COLO668 (cell line): ENCODE results near the gene COLQ.
A peak's percentile ranks its signal among the peaks of the same experiment; 100 is the strongest.

ENCODE experiments used
- DNase-seq: peaks from one replicate; lab custom pipeline; 2025; ENCODE audit not compliant: unreplicated experiment; lab: John Stamatoyannopoulos, UW

Gene COLQ

GRCh38 chr3:15520804-15521572 lies 518 bp downstream of the COLQ start:
- no peak for DNase-seq

GRCh38 chr3:15520185-15520584 lies 1.3 kb downstream of the COLQ start:
- no peak for DNase-seq

GRCh38 chr3:15519096-15519495 lies 2.4 kb downstream of the COLQ start:
- no peak for DNase-seq

GRCh38 chr3:15514663-15515340 lies 6.7 kb downstream of the COLQ start:
- no peak for DNase-seq

GRCh38 chr3:15513810-15514662 lies 7.5 kb downstream of the COLQ start:
- DNase-seq = no peak

GRCh38 chr3:15513116-15513515 lies 8.4 kb downstream of the COLQ start:
- DNase-seq = no peak

GRCh38 chr3:15512166-15512565 lies 9.3 kb downstream of the COLQ start:
- DNase-seq = peak; percentile 68

GRCh38 chr3:15511156-15511555 lies 10.3 kb downstream of the COLQ start:
- no peak for DNase-seq

- DNase-seq = no peak
These were observed 11.0 kb downstream of the COLQ start for GRCh38 chr3:15510493-15510892.

- no peak for DNase-seq
These were observed 14.9 kb downstream of the COLQ start for GRCh38 chr3:15506571-15506970.

GRCh38 chr3:15505479-15506165 lies 15.9 kb downstream of the COLQ start:
- DNase-seq = no peak

- DNase-seq = no peak
These were observed 18.9 kb downstream of the COLQ start for GRCh38 chr3:15502616-15503015.

GRCh38 chr3:15501126-15501525 lies 20.4 kb downstream of the COLQ start:
- DNase-seq = no peak

GRCh38 chr3:15500107-15500724 lies 21.3 kb downstream of the COLQ start:
- DNase-seq = no peak

- DNase-seq = no peak
These were observed 22.0 kb downstream of the COLQ start for GRCh38 chr3:15499536-15499935.

- no peak for DNase-seq
These were observed 22.9 kb downstream of the COLQ start for GRCh38 chr3:15498431-15499214.

- DNase-seq = no peak
These were observed 23.5 kb downstream of the COLQ start for GRCh38 chr3:15497964-15498363.

GRCh38 chr3:15496341-15496664 lies 25.2 kb downstream of the COLQ start:
- DNase-seq = no peak

GRCh38 chr3:15495461-15496340 lies 25.8 kb downstream of the COLQ start:
- no peak for DNase-seq
